ENCODE data around the gene LATS1.

The LATS1 gene

DNA sequence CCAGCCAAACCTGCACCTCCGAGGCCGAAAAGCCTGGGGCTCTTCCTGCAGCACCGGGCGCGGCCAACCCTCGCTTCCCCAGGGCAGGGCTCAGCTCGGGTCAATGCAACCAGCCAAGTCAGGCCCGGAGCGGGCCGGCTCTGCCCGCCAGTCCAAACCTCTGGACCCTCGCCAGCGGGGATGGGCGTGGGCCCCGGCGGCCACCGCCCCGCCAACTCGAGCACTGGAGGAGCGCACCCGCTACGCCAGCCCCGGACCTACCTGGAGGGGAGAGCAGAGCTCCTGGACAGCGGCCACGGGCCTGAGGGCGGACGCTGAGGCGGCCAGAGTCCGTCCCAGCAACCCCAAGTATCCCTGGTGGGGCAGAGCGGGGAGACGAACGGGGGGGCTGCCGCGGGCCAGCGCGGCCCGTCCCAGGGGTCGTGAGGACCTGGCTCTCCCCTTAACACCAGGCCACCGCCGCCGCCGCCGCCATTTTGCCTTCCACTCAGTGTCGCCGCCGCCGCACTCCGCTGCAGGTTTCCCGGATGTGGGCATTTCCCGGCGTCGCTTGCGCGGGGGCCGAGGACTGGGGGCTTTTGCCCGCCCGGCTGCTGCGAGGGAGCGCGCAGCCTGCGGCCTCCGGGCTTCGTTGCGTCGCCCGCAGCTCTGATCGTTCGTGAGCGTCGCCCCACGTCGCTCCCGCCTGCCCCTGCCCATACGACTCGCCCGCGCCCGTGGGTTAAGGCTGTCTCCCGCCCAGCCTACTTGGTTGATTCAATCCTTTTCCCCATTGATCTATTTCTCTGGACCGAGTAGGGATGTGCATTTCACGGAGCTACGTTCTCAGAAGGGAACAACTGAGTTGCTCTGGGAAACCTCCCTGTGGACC lies at the start of gene LATS1:
Gene LATS1, minus strand, starts transcription at position 514 of the 871 bp plus-strand sequence. CDS start 15,975 bp downstream, outside the sequence.
- Histone ChIP-seq H3K27ac (peak within 1 kb of the TSS; percentile 95), H3K36me3 (replicated peaks) (no peaks in the 10 kb centered on the region), H3K27me3 (replicated peaks) (no peaks in the 10 kb centered on the region), H3K4me3 (ENCODE audit: low read depth, low read length) (peak within 1 kb of the TSS; percentile 93)
- DNase-seq: peak; percentile 70
- in situ Hi-C loops (cut with HindIII; ENCODE audit: low pct_ligation_motif_present, low sequenced_read_pairs): no loop called here
- TF ChIP-seq, protein P1, sequence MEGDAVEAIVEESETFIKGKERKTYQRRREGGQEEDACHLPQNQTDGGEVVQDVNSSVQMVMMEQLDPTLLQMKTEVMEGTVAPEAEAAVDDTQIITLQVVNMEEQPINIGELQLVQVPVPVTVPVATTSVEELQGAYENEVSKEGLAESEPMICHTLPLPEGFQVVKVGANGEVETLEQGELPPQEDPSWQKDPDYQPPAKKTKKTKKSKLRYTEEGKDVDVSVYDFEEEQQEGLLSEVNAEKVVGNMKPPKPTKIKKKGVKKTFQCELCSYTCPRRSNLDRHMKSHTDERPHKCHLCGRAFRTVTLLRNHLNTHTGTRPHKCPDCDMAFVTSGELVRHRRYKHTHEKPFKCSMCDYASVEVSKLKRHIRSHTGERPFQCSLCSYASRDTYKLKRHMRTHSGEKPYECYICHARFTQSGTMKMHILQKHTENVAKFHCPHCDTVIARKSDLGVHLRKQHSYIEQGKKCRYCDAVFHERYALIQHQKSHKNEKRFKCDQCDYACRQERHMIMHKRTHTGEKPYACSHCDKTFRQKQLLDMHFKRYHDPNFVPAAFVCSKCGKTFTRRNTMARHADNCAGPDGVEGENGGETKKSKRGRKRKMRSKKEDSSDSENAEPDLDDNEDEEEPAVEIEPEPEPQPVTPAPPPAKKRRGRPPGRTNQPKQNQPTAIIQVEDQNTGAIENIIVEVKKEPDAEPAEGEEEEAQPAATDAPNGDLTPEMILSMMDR (IDR thresholded peaks at IDR 0.05; ENCODE audit: low read depth, low read length, missing control alignments): no peak

DNA sequence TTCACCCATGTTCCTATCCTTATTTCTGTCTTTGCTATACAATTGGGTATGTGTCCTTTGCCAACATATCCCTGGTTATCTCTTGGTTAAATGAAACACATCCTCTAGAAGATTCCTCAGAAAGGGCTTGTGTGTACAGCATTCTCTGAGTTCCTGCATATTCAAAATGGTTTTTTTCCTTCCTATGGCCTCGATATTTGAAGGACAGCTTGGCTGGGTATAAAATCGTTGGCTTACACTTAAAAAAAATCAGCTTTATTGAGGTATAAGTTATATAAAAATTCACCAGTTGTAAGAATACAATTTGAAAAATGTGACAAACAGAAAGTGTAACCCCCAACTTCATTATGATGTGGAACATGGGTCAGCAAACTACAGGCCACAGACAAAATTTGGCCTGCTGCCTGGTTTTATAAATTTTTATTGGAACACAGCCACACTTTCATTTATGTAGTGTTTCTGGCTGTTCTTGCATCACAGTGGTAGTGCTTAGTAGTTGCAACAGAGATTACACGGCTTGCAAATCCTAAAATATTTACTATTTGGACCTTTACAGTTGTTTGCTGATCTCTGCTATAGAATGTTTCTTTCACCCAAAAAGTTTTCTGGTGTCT lies 48.4 kb upstream of the LATS1 start:
- H3K36me3 ChIP-seq (replicated peaks): peaks cover 2% of the 10 kb centered on the region
- TF ChIP-seq, protein P1 (IDR thresholded peaks at IDR 0.05; ENCODE audit: low read depth, low read length, missing control alignments): no peak
- in situ Hi-C loops (cut with HindIII; ENCODE audit: low pct_ligation_motif_present, low sequenced_read_pairs): no loop called here
- no peaks in the 10 kb centered on the region for H3K27me3 ChIP-seq (replicated peaks)
- no peak overlapping the region for H3K4me3 ChIP-seq (ENCODE audit: low read depth, low read length)
- H3K27ac ChIP-seq: peak overlapping the region; percentile 82
- peak; percentile 97 for DNase-seq

DNA sequence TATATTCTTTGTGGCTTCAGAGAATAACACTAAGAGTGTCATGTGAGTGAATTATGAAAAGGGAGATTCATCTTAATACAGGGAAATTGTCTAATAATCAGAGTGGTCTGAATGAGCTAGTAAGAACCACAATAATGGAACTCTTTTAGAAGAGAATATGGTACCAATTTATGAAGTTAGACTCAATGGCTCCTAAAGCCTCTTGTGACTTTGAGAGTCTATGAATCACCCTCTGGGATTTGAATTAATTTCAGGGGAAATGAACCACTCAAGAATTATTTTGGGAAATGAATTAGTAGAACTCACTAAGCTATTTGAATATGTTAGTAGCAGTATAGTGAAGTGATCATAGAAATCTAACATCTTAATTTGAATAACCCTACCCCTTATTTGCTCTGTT lies 46.0 kb upstream of the LATS1 start:
- peaks cover 13% of the 10 kb centered on the region for H3K36me3 ChIP-seq (replicated peaks)
- H3K27ac ChIP-seq: no peak overlapping the region
- in situ Hi-C loops (cut with HindIII; ENCODE audit: low pct_ligation_motif_present, low sequenced_read_pairs): no loop called here
- no peaks in the 10 kb centered on the region for H3K27me3 ChIP-seq (replicated peaks)
- no peak overlapping the region for H3K4me3 ChIP-seq (ENCODE audit: low read depth, low read length)
- no peak for DNase-seq
- TF ChIP-seq, protein P1 (IDR thresholded peaks at IDR 0.05; ENCODE audit: low read depth, low read length, missing control alignments): no peak

DNA sequence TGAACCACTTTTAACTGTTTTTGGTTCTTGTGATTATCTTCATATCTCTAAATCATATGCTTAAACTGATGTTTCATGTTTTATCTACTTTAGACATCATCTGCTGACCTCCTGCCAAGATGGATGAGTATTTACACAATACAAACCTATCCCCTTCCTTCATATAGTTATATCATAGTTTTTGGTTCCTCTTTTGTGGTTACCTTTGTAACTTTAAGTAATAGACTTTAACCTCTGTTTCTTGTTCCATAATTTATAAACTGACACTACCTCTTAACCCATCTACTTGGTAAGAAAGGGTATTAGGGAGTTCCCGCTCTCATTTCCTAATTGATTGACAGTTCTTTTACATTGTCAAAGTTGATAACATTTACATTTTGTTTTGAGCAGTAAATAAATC lies 43.5 kb upstream of the LATS1 start:
- H3K4me3 ChIP-seq (ENCODE audit: low read depth, low read length): no peak overlapping the region
- no peaks in the 10 kb centered on the region for H3K27me3 ChIP-seq (replicated peaks)
- TF ChIP-seq, protein P1 (IDR thresholded peaks at IDR 0.05; ENCODE audit: low read depth, low read length, missing control alignments): no peak
- DNase-seq: no peak
- no peak overlapping the region for H3K27ac ChIP-seq
- in situ Hi-C loops (cut with HindIII; ENCODE audit: low pct_ligation_motif_present, low sequenced_read_pairs): no loop called here
- peaks cover 13% of the 10 kb centered on the region for H3K36me3 ChIP-seq (replicated peaks)

DNA sequence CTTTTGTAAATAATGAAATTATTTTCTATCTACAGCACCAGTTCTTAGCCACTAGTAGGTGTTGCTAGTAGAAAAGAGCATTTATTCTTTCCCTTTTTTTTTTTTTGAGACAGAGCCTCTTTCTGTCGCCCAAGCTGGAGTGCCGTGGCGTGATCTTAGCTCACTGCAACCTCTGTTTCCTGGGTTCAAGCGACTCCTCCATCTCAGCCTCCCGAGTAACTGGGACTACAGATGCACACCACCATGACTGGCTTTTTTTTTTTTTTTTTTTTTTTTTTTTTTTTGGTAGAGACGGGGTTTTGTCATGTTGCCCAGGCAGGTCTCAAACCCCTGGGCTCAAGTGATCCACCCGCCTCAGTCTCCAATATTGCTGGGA lies 38.3 kb upstream of the LATS1 start:
- in situ Hi-C loops (cut with HindIII; ENCODE audit: low pct_ligation_motif_present, low sequenced_read_pairs): no loop called here
- H3K4me3 ChIP-seq (ENCODE audit: low read depth, low read length): no peak overlapping the region
- TF ChIP-seq, protein P1 (IDR thresholded peaks at IDR 0.05; ENCODE audit: low read depth, low read length, missing control alignments): no peak
- no peak for DNase-seq
- H3K27ac ChIP-seq: no peak overlapping the region
- no peaks in the 10 kb centered on the region for H3K27me3 ChIP-seq (replicated peaks)
- H3K36me3 ChIP-seq (replicated peaks): peaks cover 11% of the 10 kb centered on the region
